GM21786 (cell line): ENCODE data around the gene TMED10.
"Not testable (repeated sequence)": the region's sequence is repeated elsewhere in the genome, so short reads cannot be mapped to it uniquely, and the experiment has no call there.

Source experiments
- ATAC-seq: cut with Tn5 transposase; IDR thresholded peaks from one replicate; pipeline ENCODE4 v1.9.1; 2021; ENCODE audit not compliant: unreplicated experiment

Gene TMED10

DNA sequence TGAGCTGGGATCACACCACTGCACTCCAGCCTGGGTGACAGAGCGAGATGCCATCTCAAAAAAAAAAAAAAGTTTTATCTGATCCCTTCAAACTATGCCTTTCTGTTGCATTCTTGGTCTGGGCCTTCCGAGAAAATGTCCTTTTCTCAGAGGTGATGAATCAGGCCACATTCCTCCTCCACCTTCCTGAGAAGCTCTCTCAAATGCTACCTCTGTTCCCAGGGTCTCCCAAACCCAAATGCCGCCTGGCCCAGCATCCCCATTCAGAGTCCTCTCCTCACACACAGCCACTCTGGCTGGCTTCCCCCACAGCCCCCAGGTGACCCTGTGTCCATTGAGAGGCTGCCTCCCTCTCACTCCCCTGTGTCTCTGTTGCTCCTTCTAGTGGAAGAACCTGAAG lies 19.7 kb upstream of the TMED10 start:
- no peak for ATAC-seq

GRCh38 chr14:75191100-75191499 lies 14.7 kb upstream of the TMED10 start:
- ATAC-seq = no peak

GRCh38 chr14:75190023-75190422 lies 13.6 kb upstream of the TMED10 start:
- ATAC-seq = no peak

GRCh38 chr14:75188520-75189268 lies 12.3 kb upstream of the TMED10 start:
- no peak for ATAC-seq

DNA sequence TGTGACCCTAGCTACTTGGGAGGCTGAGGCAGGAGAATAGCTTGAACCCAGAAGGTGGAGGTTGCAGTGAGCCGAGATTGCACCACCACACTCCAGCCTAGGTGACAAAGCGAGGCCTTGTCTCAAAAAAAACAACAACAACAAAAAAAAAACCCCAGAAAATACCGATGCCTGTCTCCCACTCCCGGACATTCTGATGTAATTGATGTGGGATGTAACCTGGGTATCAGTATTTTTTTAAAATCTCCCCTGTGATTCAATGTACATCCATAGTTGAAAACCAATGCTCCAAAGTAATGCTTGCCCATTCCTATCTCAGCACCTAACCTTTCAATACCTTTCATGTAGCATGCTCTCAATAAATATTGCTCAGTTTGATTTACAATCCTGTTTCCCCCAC lies 11.7 kb upstream of the TMED10 start:
- no peak for ATAC-seq

DNA sequence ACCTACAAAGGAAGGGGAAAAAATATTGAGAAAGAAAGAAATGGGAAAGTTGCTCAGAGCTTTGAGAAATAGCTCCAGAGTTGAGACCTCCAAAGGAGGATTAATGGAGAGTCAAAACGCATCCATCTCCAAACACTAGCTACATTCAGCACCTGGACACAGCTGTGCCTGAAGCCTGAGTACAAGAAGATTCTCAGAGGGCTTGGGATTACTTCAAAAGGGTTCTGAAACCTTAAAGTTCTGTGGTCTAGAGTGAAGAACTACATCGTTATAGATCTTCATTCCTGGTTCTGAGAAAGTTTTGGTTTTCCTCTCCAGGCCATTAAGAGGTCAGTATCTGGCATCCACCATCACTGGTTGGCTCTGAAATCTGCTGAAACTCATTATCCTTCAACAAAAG lies 10.5 kb upstream of the TMED10 start:
- ATAC-seq = no peak

DNA sequence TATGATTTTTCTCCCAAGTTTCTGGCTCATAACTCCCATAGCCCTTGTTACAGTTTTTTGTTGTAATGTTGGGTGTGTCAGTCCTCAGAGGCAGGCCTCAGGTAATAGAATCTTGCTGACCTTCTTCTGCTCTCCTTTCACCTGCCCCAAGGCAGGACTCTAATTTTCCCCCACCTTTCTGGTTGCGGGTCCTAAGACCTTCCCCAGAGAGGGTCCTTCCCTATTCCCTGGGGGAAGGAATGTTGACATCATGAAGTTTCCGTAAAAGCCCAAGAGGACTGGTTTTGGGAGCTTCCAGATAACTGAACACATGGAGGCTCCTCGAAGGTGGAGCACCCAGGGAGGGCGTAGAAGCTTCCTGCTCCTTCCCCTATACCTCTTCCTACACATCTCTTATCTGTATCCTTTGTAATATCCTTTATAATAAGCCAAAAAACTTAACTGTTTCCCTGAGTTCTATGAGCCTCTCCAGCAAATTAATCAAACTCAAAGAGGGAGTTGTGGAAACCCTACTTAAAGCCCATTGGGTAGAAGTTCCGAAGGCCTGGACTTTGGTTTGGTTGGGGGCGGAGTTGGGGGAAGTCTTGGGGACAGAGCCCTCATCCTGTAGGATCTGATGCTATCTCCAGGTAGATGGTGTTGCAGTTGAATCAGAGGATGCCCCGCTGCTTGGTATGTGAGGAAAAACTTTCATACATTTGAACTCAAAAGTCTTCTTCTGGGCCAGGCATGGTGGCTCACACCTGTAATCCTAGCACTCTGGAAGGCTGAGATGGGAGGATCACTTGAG lies 9.0 kb upstream of the TMED10 start:
- no peak for ATAC-seq

- ATAC-seq = peak; percentile 72
Measured at GRCh38 chr14:75184492-75184891, 8.1 kb upstream of the TMED10 start.

DNA sequence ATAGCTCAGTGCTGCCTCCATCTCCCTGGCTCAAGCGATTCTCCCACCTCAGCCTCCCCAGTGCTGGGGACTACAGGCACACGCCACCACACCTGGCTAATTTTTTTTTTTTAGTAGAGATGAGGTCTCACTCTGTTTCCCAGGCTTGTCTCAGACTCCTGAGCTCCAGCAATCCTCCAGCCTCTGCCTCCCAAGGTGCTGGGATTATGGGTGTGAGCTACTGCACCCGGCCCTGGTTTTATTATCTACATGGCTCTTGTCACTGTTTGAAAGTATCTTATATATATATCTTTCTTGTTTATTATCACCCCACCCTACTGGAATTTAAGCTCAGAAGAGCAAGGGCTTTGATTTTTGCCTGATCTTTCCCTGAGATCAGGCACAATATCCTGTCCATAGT lies 7.6 kb upstream of the TMED10 start:
- no peak for ATAC-seq

DNA sequence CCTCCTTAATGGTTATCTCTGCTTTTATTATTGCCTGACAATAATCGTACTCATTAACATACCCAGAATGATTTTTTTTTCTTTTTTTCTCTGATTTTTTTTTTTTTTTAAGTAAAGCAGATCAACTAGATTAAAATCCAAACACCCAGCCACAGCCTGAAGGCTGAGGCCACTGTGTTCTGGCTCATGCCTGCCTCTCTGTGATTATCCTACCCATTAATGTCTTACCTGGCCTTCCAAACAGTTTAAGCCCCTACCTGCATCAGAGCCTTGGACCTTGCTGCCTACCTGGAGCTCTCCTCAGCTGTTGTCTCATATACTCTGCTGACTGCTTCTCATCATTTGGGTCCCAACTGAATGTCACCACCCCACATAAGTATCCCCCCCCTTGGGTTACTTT lies 6.8 kb upstream of the TMED10 start:
- no peak for ATAC-seq

DNA sequence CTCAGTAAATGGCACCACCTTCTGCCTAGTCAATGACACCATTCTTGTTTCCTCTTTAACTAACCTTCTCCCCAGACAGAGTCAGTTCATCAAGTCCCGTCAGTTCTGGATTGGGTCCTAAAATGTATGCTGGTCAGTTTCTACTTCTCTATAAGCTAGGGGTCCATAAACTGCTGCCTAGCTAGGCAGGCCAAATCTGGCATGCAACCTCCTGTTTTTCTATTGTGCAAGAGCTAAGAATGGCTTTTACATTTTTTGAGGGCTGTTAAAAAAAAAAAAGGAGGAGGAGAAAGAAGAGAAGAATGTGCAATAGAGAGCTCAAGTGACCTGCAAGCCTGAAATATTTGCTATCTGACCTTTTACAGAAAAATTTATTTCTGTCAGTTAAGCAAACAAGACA lies 6.4 kb upstream of the TMED10 start:
- ATAC-seq = no peak

GRCh38 chr14:75182163-75182562 lies 5.8 kb upstream of the TMED10 start:
- not testable (repeated sequence) for ATAC-seq

DNA sequence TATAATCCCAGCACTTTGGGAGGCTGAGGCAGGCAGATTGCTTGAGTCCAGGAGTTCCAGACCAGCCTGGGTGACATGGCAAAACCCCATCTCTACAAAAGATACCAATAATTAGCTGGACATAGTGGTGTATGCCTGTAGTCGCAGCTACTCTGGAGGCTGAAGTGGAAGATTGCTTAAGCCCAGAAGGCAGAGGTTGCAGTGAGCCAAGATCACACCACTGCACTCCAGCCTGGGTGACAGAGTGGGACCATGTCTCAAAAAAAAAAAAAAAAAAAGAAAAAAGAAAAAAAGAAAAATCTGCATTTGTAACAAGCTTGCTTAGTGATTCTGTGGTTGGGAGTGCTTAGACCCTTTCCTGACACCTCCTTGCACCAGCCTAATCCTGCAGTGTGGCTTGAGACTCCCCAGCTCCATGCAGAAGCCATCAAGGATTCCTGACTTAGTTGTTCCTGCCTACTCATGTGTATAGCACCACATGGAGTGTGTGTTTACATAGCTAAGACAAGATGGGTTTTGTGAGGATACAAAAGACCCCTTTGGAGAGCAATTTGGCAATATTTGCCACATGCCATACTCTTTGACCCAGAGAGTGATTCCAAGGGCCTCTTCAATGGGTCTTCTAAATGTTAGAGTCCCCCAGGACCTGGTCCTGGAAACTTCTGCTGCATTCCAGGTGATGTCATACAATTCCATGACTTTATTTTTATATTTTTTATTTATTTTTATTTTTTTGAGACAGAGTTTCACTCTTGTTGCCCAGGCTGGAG lies 5.1 kb upstream of the TMED10 start:
- ATAC-seq = no peak

- no peak for ATAC-seq
Measured at GRCh38 chr14:75175677-75176141, 703 bp downstream of the TMED10 start.

GRCh38 chr14:75174066-75174465 lies 2.3 kb downstream of the TMED10 start:
- ATAC-seq = no peak

GRCh38 chr14:75170772-75171171 lies 5.6 kb downstream of the TMED10 start:
- ATAC-seq = no peak

GRCh38 chr14:75168586-75169335 lies 7.7 kb downstream of the TMED10 start:
- no peak for ATAC-seq

DNA sequence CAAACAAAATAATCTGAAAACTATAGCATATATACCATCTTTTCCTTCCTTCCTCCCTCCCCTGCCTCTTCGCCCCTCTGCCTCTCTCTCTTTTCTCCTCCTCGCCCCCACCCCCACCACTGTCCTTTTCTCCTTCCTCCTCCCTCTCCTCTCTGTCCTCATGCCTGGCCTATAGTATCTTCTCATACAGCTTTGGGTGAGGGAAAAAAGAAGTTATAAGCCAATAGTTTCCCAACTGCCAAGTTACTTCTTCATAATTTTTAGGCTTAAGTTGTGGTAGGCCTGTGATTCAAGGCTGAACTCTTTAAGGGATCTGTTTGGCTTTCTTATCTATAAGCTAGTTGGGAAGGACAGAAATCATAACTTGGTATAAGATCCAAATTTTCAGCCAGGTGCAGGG lies 9.1 kb downstream of the TMED10 start:
- ATAC-seq = no peak

GRCh38 chr14:75165586-75166391 lies 10.6 kb downstream of the TMED10 start:
- ATAC-seq = no peak

DNA sequence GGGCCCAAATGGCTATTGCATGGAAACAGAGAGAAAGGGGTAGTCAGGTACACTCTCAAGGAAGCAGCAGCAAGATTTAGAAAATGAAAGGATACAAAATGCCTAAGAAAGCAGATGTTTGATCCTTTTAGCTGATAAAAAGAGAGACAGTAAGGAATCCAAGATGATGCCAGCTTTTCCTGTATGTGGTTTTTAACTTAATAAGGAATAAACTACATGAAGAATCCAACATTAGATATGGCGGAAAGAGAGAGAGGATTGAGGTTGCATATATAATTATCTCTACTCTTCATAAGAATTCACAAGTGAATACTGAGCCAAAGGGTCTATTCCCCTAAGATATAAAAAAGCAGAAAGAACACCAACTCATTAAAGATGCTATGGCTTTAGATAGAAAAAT lies 11.6 kb downstream of the TMED10 start:
- ATAC-seq = no peak
